Measurements from ENCODE around the gene GTF3C4. TPM values are rescaled to one million over a fixed set of nuclear protein-coding genes. Genes with fewer than 3 reads are reported as not detected.

GTF3C4 gene
- polyA plus RNA-seq, 1 of the 3 experiments (the other 2 are of a cell fraction): 2.8 TPM

GRCh38 chr9:132702254-132702653 is 32.0 kb downstream of the GTF3C4 start (continued):
- TF ChIP-seq USF2 (IDR thresholded peaks at IDR 0.05; ENCODE audit: borderline replicate concordance, low read depth, low read length) (no peak), GATA2 (CRISPR knock-in tag; IDR thresholded peaks at IDR 0.05) (no peak), ELF1 (IDR thresholded peaks at IDR 0.05) (no peak), IRF3 (IDR thresholded peaks at IDR 0.05; ENCODE audit: low read depth, low read length) (no peak), EZH2phosphoT487 (IDR thresholded peaks at IDR 0.05; ENCODE audit: borderline replicate concordance, low read depth) (no peak)

GRCh38 chr9:132703336-132703735 is 33.1 kb downstream of the GTF3C4 start:
- WGBS (ENCODE audit: low lambda C conversion rate): 22% methylated on average over 2 of the region's 2 CpGs
- no peaks in the 10 kb centered on the region for H3F3A ChIP-seq (replicated peaks; ENCODE audit: insufficient read depth)
- no peaks in the 10 kb centered on the region for H3K4me1 ChIP-seq (ENCODE audit: control insufficient read depth in 1 of 2, insufficient read depth in 2 of 2, low read depth in 1 of 2, low read length in 1 of 2)
- ChIA-PET POLR2A (no interaction called here), CTCF (interaction anchor here (0.5 kb wide), 1 partner anchor 543 kb away, joined by 3 read pairs; no protein-coding TSS in a partner anchor)
- H3K27me3 ChIP-seq (ENCODE audit: insufficient read depth): no peaks in the 10 kb centered on the region
- no peaks in the 10 kb centered on the region for H4K20me1 ChIP-seq (ENCODE audit: insufficient read depth)
- H3K9me2 ChIP-seq: no peaks in the 10 kb centered on the region
- H3K36me3 ChIP-seq (replicated peaks in 1 of 2; ENCODE audit: control insufficient read depth in 1 of 2, insufficient read depth in 2 of 2, low read length in 1 of 2): no peaks in the 10 kb centered on the region
- no peak overlapping the region for H3K4me2 ChIP-seq
- no peak overlapping the region for H2AFZ ChIP-seq (ENCODE audit: low read depth)
- no peak for TF ChIP-seq ELF1 (IDR thresholded peaks at IDR 0.05)
- TF ChIP-seq IRF3 (IDR thresholded peaks at IDR 0.05; ENCODE audit: low read depth, low read length): no peak
- TF ChIP-seq FOXM1 (IDR thresholded peaks at IDR 0.05; ENCODE audit: low read depth): no peak
- DNase-seq: no peak
- no peaks in the 10 kb centered on the region for H3K79me2 ChIP-seq (ENCODE audit: insufficient read depth)
- no peak overlapping the region for H3K9ac ChIP-seq
- no peak overlapping the region for H3K27ac ChIP-seq (ENCODE audit: low read depth in 2 of 2, low read length in 1 of 2)
- no peak overlapping the region for H3K4me3 ChIP-seq (ENCODE audit: low read depth in 2 of 2, low read length in 1 of 2)
- H3K9me3 ChIP-seq: peaks cover 4% of the 10 kb centered on the region; the same call in 1 of the 2 replicates

- H3K4me1 ChIP-seq (ENCODE audit: control insufficient read depth in 1 of 2, insufficient read depth in 2 of 2, low read depth in 1 of 2, low read length in 1 of 2): no peaks in the 10 kb centered on the region
- CTCF ChIA-PET: no interaction called here
These were observed 38.0 kb downstream of the GTF3C4 start for GRCh38 chr9:132708239-132708638.

More at GRCh38 chr9:132708239-132708638, 38.0 kb downstream of the GTF3C4 start:
- Histone ChIP-seq H2AFZ (ENCODE audit: low read depth) (no peak overlapping the region), H3K27ac (ENCODE audit: low read depth in 2 of 2, low read length in 1 of 2) (no peak overlapping the region), H3K9me2 (no peaks in the 10 kb centered on the region), H3K4me2 (no peak overlapping the region), H4K20me1 (ENCODE audit: insufficient read depth) (no peaks in the 10 kb centered on the region), H3K9me3 (no peaks in the 10 kb centered on the region), H3K79me2 (ENCODE audit: insufficient read depth) (no peaks in the 10 kb centered on the region), H3F3A (replicated peaks; ENCODE audit: insufficient read depth) (no peaks in the 10 kb centered on the region), H3K36me3 (replicated peaks in 1 of 2; ENCODE audit: control insufficient read depth in 1 of 2, insufficient read depth in 2 of 2, low read length in 1 of 2) (no peaks in the 10 kb centered on the region), H3K9ac (no peak overlapping the region), H3K27me3 (ENCODE audit: insufficient read depth) (peaks cover 5% of the 10 kb centered on the region; the same call in 1 of the 2 replicates), H3K4me3 (ENCODE audit: low read depth in 2 of 2, low read length in 1 of 2) (no peak overlapping the region)
- TF ChIP-seq FOXJ3 (CRISPR knock-in tag; IDR thresholded peaks at IDR 0.05) (no peak), FOSL2 (IDR thresholded peaks at IDR 0.05; ENCODE audit: borderline replicate concordance, low read depth) (no peak), USF2 (IDR thresholded peaks at IDR 0.05; ENCODE audit: borderline replicate concordance, low read depth, low read length) (no peak), GABPA (IDR thresholded peaks at IDR 0.05; ENCODE audit: low read depth) (no peak), ZBTB33 (IDR thresholded peaks at IDR 0.05; ENCODE audit: borderline replicate concordance, low read depth) (no peak), MXI1 (IDR thresholded peaks at IDR 0.05; ENCODE audit: low read depth, low read length) (no peak), ELF1 (IDR thresholded peaks at IDR 0.05) (no peak), NRF1 (IDR thresholded peaks at IDR 0.05; ENCODE audit: low read depth, low read length) (no peak), TCF12 (IDR thresholded peaks at IDR 0.05) (no peak), EP300 (IDR thresholded peaks at IDR 0.05; ENCODE audit: borderline replicate concordance in 1 of 2, low read depth in 1 of 2, low read length in 1 of 2) (no peak)
- no peak for DNase-seq
- POLR2A ChIA-PET: interaction anchor here (0.6 kb wide), 1 partner anchor 628 kb away, joined by 5 read pairs; the partner anchor contains the start of gene SURF6
- 74% methylated on average over 5 of the region's 8 CpGs for WGBS (ENCODE audit: low lambda C conversion rate)
